Smooth muscle cell (in vitro differentiated cells): ENCODE measurements around the gene TMEM253. TPM values are rescaled to one million over a fixed set of nuclear protein-coding genes. Genes with fewer than 3 reads are reported as not detected.

Experiments used
- DNase-seq: peaks from one replicate; lab custom pipeline; 2025; ENCODE audit not compliant: unreplicated experiment; lab: John Stamatoyannopoulos, UW
- H2AFZ ChIP-seq: fragments of 200-600 bp; sonication (generic); 2 replicates; pipeline ENCODE4 v1.6.0; 2016; ENCODE audit warnings: antibody characterized with exemption, low read depth, mild to moderate bottlenecking
- H3F3A ChIP-seq: fragments of 200-600 bp; sonication (generic); 2 replicates; pipeline ENCODE4 v1.6.0; 2017; ENCODE audit warnings: antibody characterized with exemption, low read depth
- H3K27ac ChIP-seq: fragments of 200-600 bp; sonication (generic); 2 replicates; pipeline ENCODE4 v1.5.1; 2016; ENCODE audit warnings: low read depth, mild to moderate bottlenecking
- H3K27me3 ChIP-seq: fragments of 200-600 bp; sonication (generic); 2 replicates; pipeline ENCODE4 v1.6.1; 2016; ENCODE audit warnings: low read depth, mild to moderate bottlenecking
- H3K36me3 ChIP-seq: fragments of 200-600 bp; sonication (generic); 2 replicates; pipeline ENCODE4 v1.5.1; 2016; ENCODE audit warnings: low read depth
- H3K4me1 ChIP-seq: fragments of 200-600 bp; sonication (generic); 2 replicates; pipeline ENCODE4 v1.5.1; 2016; ENCODE audit warnings: low read depth
- H3K4me2 ChIP-seq: fragments of 200-600 bp; sonication (generic); 2 replicates; pipeline ENCODE4 v1.6.0; 2016; ENCODE audit warnings: mild to moderate bottlenecking
- H3K4me3 ChIP-seq: fragments of 200-600 bp; sonication (generic); 2 replicates; pipeline ENCODE4 v1.5.1; 2016; ENCODE audit warnings: mild to moderate bottlenecking
- H3K79me2 ChIP-seq: fragments of 200-600 bp; sonication (generic); 2 replicates; pipeline ENCODE4 v1.6.0; 2016; ENCODE audit warnings: low read depth, mild to moderate bottlenecking
- H3K9ac ChIP-seq: fragments of 200-600 bp; sonication (generic); 2 replicates; pipeline ENCODE4 v1.6.0; 2016; ENCODE audit warnings: low read depth
- H3K9me3 ChIP-seq: fragments of 200-600 bp; sonication (generic); replicated peaks from 2 replicates; pipeline ENCODE4 v1.5.1; 2016; ENCODE audit warnings: low read depth
- H4K20me1 ChIP-seq: fragments of 200-600 bp; sonication (generic); 2 replicates; pipeline ENCODE4 v1.6.0; 2016; ENCODE audit warnings: low read depth
- WGBS: methylation state at CpG from one replicate; pipeline ENCODE4 v1.1.7; 2016; ENCODE audit warnings: low lambda C conversion rate; 5-methylcytosine and 5-hydroxymethylcytosine counted together
- polyA plus RNA-seq: library from polyadenylated mRNA; unstranded; fragments of >200 nt; fragmentation: Nextera tagmentation; extraction: Ambion mirVana; gene quantifications from 2 replicates; pipeline ENCODE4 v1.2.1, GENCODE V29; 2016
- total RNA-seq: library from RNA; depleted of rRNA; stranded (reverse); fragments of >200 nt; gene quantifications from 2 replicates; pipeline ENCODE4 v1.2.3, GENCODE V29; 2014
- TF ChIP-seq, protein P1 (sequence below): fragments of 200-600 bp; sonication (generic); IDR thresholded peaks from 2 replicates; pipeline ENCODE4 v1.5.1; 2017; ENCODE audit warnings: borderline replicate concordance, mild to moderate bottlenecking, antibody characterized with exemption; ENCODE audit not compliant: insufficient read depth, poor library complexity, severe bottlenecking

Gene TMEM253
- total and polyA plus RNA-seq, 2 experiments from 2014 or later, result 0.41 to 1.0 TPM

DNA sequence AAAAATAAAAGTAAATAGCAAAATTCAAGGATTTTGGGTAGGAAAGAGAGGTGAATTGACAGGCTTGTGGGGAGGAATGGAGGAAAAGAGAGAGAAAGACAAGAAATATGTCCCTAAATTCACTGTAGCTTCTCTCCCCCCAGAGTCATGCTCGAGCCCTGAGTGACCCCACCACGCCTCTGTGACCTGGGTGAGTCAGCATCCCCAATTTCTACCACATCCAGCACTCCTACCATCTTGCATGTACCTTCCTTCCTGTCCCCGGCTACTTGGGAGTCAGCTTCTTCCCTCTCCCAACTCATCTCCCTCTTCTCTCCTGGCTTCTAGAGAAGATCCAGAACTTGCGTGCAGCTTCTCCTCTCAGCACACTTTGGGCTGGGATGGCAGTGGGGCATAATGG, 12.2 kb upstream of the TMEM253 start:
- H3K27me3 ChIP-seq, result no peaks in the 10 kb centered on the region
- WGBS, result 100% methylated on average over 4 of the region's 4 CpGs
- peaks cover 4% of the 10 kb centered on the region for H3K36me3 ChIP-seq
- no peak overlapping the region for H3K9ac ChIP-seq
- peak overlapping the region; percentile 90 for H3K27ac ChIP-seq
- H4K20me1 ChIP-seq, result peaks cover 29% of the 10 kb centered on the region
- no peak for DNase-seq
- no peak overlapping the region for H3K4me2 ChIP-seq
- no peak overlapping the region for H3K4me3 ChIP-seq
- H3F3A ChIP-seq, result peaks cover 60% of the 10 kb centered on the region
- H3K9me3 ChIP-seq, result no peaks in the 10 kb centered on the region
- no peak overlapping the region for H2AFZ ChIP-seq
- TF ChIP-seq, protein P1, sequence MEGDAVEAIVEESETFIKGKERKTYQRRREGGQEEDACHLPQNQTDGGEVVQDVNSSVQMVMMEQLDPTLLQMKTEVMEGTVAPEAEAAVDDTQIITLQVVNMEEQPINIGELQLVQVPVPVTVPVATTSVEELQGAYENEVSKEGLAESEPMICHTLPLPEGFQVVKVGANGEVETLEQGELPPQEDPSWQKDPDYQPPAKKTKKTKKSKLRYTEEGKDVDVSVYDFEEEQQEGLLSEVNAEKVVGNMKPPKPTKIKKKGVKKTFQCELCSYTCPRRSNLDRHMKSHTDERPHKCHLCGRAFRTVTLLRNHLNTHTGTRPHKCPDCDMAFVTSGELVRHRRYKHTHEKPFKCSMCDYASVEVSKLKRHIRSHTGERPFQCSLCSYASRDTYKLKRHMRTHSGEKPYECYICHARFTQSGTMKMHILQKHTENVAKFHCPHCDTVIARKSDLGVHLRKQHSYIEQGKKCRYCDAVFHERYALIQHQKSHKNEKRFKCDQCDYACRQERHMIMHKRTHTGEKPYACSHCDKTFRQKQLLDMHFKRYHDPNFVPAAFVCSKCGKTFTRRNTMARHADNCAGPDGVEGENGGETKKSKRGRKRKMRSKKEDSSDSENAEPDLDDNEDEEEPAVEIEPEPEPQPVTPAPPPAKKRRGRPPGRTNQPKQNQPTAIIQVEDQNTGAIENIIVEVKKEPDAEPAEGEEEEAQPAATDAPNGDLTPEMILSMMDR, result no peak
- H3K79me2 ChIP-seq, result no peaks in the 10 kb centered on the region
- H3K4me1 ChIP-seq, result peaks cover 11% of the 10 kb centered on the region

DNA sequence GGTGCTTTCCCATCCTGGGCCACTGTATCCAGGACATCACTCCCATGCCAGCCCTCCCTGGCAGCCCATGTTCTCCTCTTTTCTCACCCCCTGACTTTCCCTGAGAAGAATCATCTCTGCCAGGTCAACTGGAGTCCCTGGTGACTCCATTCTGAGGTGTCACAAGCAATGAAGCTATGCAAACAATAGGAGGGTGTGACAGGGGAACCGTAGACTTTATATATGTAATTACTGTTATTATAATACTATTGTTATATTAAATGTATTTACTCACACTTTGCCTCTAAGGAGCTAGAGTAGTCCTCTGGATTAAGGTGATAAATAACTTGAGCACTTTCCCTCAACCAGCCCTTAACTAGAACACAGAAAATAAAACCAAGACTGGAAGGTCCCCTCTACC, 11.6 kb upstream of the TMEM253 start:
- Histone ChIP-seq H3K4me2 (no peak overlapping the region), H2AFZ (no peak overlapping the region), H3K9me3 (no peaks in the 10 kb centered on the region), H3K9ac (no peak overlapping the region), H3K4me1 (peaks cover 17% of the 10 kb centered on the region), H3K36me3 (peaks cover under 1% of the 10 kb centered on the region), H3K79me2 (no peaks in the 10 kb centered on the region), H3K27ac (peak overlapping the region; percentile 90), H3F3A (peaks cover 66% of the 10 kb centered on the region), H4K20me1 (peaks cover 29% of the 10 kb centered on the region), H3K27me3 (no peaks in the 10 kb centered on the region), H3K4me3 (no peak overlapping the region)
- no peak for DNase-seq
- 92% methylated on average over 1 of the region's 1 CpG for whole genome bisulfite sequencing
- TF ChIP-seq, protein P1, result no peak

DNA sequence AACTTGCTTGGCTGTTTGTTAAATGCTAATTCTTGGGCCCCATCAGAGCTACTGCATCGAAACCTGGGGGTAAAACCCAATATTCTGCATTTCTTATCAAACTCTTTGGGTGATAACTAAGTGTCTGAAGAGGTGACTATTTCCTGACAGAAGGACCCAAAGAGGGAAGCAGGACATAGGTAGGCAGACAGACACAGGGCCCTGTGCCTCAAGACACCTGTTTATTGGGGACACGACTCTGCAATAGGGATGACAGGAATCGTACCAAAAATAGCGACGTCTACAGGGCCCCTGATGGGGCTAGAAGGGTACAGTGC, 11.0 kb upstream of the TMEM253 start:
- H2AFZ ChIP-seq, result no peak overlapping the region
- H3K9ac ChIP-seq, result no peak overlapping the region
- H3K36me3 ChIP-seq, result no peaks in the 10 kb centered on the region
- H3K9me3 ChIP-seq, result no peaks in the 10 kb centered on the region
- no peak overlapping the region for H3K4me3 ChIP-seq
- H3K27ac ChIP-seq, result no peak overlapping the region
- TF ChIP-seq, protein P1, result no peak
- no peaks in the 10 kb centered on the region for H3K27me3 ChIP-seq
- peaks cover 66% of the 10 kb centered on the region for H3F3A ChIP-seq
- 97% methylated on average over 5 of the region's 5 CpGs for WGBS
- no peak overlapping the region for H3K4me2 ChIP-seq
- no peaks in the 10 kb centered on the region for H3K79me2 ChIP-seq
- peaks cover 29% of the 10 kb centered on the region for H4K20me1 ChIP-seq
- peaks cover 18% of the 10 kb centered on the region for H3K4me1 ChIP-seq
- no peak for DNase-seq

DNA sequence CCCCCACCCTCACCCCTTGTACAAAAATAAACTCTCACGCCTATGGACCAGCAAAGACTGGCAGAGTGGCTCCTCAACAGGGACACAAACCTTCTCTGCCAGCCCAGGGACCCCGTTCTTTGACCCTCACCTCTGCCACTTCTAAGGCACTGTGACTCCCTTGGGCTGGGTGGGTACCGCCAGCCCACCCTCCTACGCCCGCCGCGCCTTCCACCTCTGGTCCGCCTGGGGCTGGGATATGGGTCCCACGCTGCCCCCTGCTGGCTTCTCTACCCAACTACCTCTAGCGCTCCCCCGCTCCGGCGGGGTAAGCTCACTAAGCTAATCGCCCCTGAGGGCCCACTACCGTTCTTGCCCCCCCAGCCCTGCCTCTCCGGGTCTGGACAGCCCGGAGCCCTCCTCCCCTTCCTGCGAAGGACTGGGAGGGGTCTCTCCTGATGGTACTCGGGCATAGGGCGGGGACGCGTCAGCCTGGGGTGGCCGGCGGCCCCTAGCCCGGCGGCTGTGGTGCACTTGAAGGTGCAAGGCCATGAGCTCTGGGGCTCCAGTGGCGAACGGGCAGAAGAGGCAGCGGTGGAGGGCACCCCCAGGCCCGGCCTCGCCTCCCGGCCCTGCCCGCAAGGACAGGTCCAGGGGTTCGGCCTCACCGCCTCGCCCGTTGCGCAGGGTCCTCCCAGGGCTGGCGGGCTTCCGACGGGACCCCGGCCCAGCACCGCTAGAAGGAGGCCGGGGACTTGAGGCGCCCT, 10.5 kb upstream of the TMEM253 start:
- Histone ChIP-seq H3K79me2 (no peaks in the 10 kb centered on the region), H3K27me3 (no peaks in the 10 kb centered on the region), H3K4me3 (no peak overlapping the region), H3K36me3 (no peaks in the 10 kb centered on the region), H3K9me3 (no peaks in the 10 kb centered on the region), H3K4me2 (no peak overlapping the region), H4K20me1 (peaks cover 34% of the 10 kb centered on the region), H3F3A (peaks cover 66% of the 10 kb centered on the region), H3K4me1 (peaks cover 23% of the 10 kb centered on the region), H2AFZ (no peak overlapping the region), H3K9ac (no peak overlapping the region), H3K27ac (peak overlapping the region; percentile 11)
- TF ChIP-seq, protein P1, result peak; percentile 49
- 90% methylated on average over 44 of the region's 45 CpGs for WGBS
- DNase-seq, result no peak
